Measurements from ENCODE around the gene JARID2. TPM values are rescaled to one million over a fixed set of nuclear protein-coding genes. Genes with fewer than 3 reads are reported as not detected.

Gene JARID2
- total RNA-seq, 2 experiments from 2014 or later = 25.4 to 25.5 TPM

GRCh38 chr6:15453622-15454021 lies 207.8 kb downstream of the JARID2 start:
- POLR2A ChIA-PET = no interaction called here
- no peaks in the 10 kb centered on the region for H3K9me3 Mint-ChIP-seq
- H3K4me3 Mint-ChIP-seq = no peak overlapping the region
- no peaks in the 10 kb centered on the region for H3K27me3 Mint-ChIP-seq
- ATAC-seq = no peak
- no peak for DNase-seq
- peaks cover 27% of the 10 kb centered on the region for H3K36me3 Mint-ChIP-seq (ENCODE audit: low read depth)
- intact Hi-C loops (cut with micrococcal nuclease) = no loop called here
- H3K27ac Mint-ChIP-seq = no peak overlapping the region
- peaks cover 38% of the 10 kb centered on the region for H3K4me1 Mint-ChIP-seq (ENCODE audit: low read depth)
- CTCF ChIA-PET = no interaction called here
- no peak for TF ChIP-seq CTCF (IDR thresholded peaks at IDR 0.05)

GRCh38 chr6:15456422-15456821 lies 210.6 kb downstream of the JARID2 start:
- no peak for TF ChIP-seq CTCF (IDR thresholded peaks at IDR 0.05)
- intact Hi-C loops (cut with micrococcal nuclease) = no loop called here
- Mint-ChIP-seq H3K27ac (no peak overlapping the region), H3K27me3 (no peaks in the 10 kb centered on the region), H3K36me3 (ENCODE audit: low read depth) (peaks cover 31% of the 10 kb centered on the region), H3K4me1 (ENCODE audit: low read depth) (peaks cover 44% of the 10 kb centered on the region), H3K9me3 (no peaks in the 10 kb centered on the region), H3K4me3 (no peak overlapping the region)
- POLR2A ChIA-PET = no interaction called here
- no peak for ATAC-seq
- CTCF ChIA-PET = interaction anchor here (0.9 to 2.3 kb wide), 3 partner anchors 15 to 31 kb away, joined by 3 to 13 read pairs (median 3); no protein-coding TSS in a partner anchor
- no peak for DNase-seq

GRCh38 chr6:15457121-15457650 lies 211.3 kb downstream of the JARID2 start:
- no peaks in the 10 kb centered on the region for H3K9me3 Mint-ChIP-seq
- H3K27me3 Mint-ChIP-seq = no peaks in the 10 kb centered on the region
- TF ChIP-seq CTCF (IDR thresholded peaks at IDR 0.05) = no peak
- peaks cover 27% of the 10 kb centered on the region for H3K36me3 Mint-ChIP-seq (ENCODE audit: low read depth)
- H3K4me1 Mint-ChIP-seq (ENCODE audit: low read depth) = peaks cover 42% of the 10 kb centered on the region
- ChIA-PET CTCF (interaction anchor here (1.0 to 2.3 kb wide), 2 partner anchors 16 to 18 kb away, joined by 3 to 13 read pairs; no protein-coding TSS in a partner anchor), POLR2A (no interaction called here)
- ATAC-seq (no peak), DNase-seq (no peak)
- H3K4me3 Mint-ChIP-seq = no peak overlapping the region
- intact Hi-C loops (cut with micrococcal nuclease) = no loop called here
- no peak overlapping the region for H3K27ac Mint-ChIP-seq

- CTCF ChIA-PET = interaction anchor here (2.3 kb wide), 1 partner anchor 17 kb away, joined by 13 read pairs; no protein-coding TSS in a partner anchor
- intact Hi-C loops (cut with micrococcal nuclease) = no loop called here
- H3K9me3 Mint-ChIP-seq = no peaks in the 10 kb centered on the region
Measured at GRCh38 chr6:15458021-15458459, 212.2 kb downstream of the JARID2 start.

More at GRCh38 chr6:15458021-15458459, 212.2 kb downstream of the JARID2 start:
- TF ChIP-seq CTCF (IDR thresholded peaks at IDR 0.05) = no peak
- H3K4me3 Mint-ChIP-seq = no peak overlapping the region
- POLR2A ChIA-PET = no interaction called here
- no peaks in the 10 kb centered on the region for H3K27me3 Mint-ChIP-seq
- H3K4me1 Mint-ChIP-seq (ENCODE audit: low read depth) = peaks cover 43% of the 10 kb centered on the region
- H3K27ac Mint-ChIP-seq = no peak overlapping the region
- DNase-seq = no peak
- ATAC-seq = no peak
- peaks cover 22% of the 10 kb centered on the region for H3K36me3 Mint-ChIP-seq (ENCODE audit: low read depth)
